PC-9 (cell line): ENCODE results near the gene GPATCH4. TPM values are rescaled to one million over a fixed set of nuclear protein-coding genes. Genes with fewer than 3 reads are reported as not detected.

Source experiments
- BruUV-seq: library from RNA; stranded (reverse); fragments of 400-500 nt; replicated peaks from 2 replicates; lab custom pipeline; 2021; lab: Mats Ljungman, UMichigan
- CTCF ChIA-PET: fragments of 300-600 bp; sonication (Branson Sonifier 250); formaldehyde crosslinking; loops from one replicate; lab custom pipeline; 2022; ENCODE audit warnings: antibody characterized with exemption; lab: Charles Lee
- POLR2A ChIA-PET: fragments of 300-600 bp; sonication (Branson Sonifier 250); formaldehyde crosslinking; loops from one replicate; lab custom pipeline; 2022; ENCODE audit warnings: antibody characterized with exemption; ENCODE audit not compliant: unreplicated experiment; lab: Charles Lee
- DNase-seq, 2 experiments: peaks; one replicate each; pipeline versions ENCODE4 v3.0.0 to v3.0.0-alpha.2; 2015 to 2022; ENCODE audit warnings: mixed read lengths in 1 of 2
- H2AFZ ChIP-seq: fragments of 200-600 bp; sonication (generic); 2 replicates; pipeline ENCODE4 v1.8.1; 2017; ENCODE audit warnings: antibody characterized with exemption
- H3F3A ChIP-seq: fragments of 200-600 bp; sonication (generic); 2 replicates; pipeline ENCODE4 v1.8.1; 2017; ENCODE audit warnings: antibody characterized with exemption, mild to moderate bottlenecking, low read depth; ENCODE audit not compliant: insufficient read depth
- H3K27ac ChIP-seq: fragments of 200-600 bp; sonication (generic); 2 replicates; pipeline ENCODE4 v1.6.1; 2016; ENCODE audit warnings: mixed run types
- H3K27me3 ChIP-seq: fragments of 200-600 bp; sonication (generic); 2 replicates; pipeline ENCODE4 v1.6.1; 2016; ENCODE audit warnings: low read depth, mixed run types; ENCODE audit not compliant: insufficient read depth
- H3K36me3 ChIP-seq: fragments of 200-600 bp; sonication (generic); 2 replicates; pipeline ENCODE4 v1.6.1; 2016; ENCODE audit warnings: low read depth, mixed run types
- H3K4me1 ChIP-seq: fragments of 200-600 bp; sonication (generic); replicated peaks from 2 replicates; pipeline ENCODE4 v1.6.1; 2016; ENCODE audit warnings: mixed run types; ENCODE audit not compliant: insufficient read depth
- H3K4me2 ChIP-seq: fragments of 200-600 bp; sonication (generic); 2 replicates; pipeline ENCODE4 v1.6.1; 2017; ENCODE audit warnings: mixed run types
- H3K4me3 ChIP-seq: fragments of 200-600 bp; sonication (generic); 2 replicates; pipeline ENCODE4 v1.6.1; 2016; ENCODE audit warnings: mixed run types
- H3K79me2 ChIP-seq: fragments of 200-600 bp; sonication (generic); 2 replicates; pipeline ENCODE4 v1.6.1; 2017; ENCODE audit warnings: low read depth, mixed run types
- H3K9me2 ChIP-seq: fragments of 200-600 bp; sonication (generic); 2 replicates; pipeline ENCODE4 v1.8.1; 2017; ENCODE audit warnings: mild to moderate bottlenecking; ENCODE audit not compliant: insufficient read depth
- H3K9me3 ChIP-seq: fragments of 200-600 bp; sonication (generic); 2 replicates; pipeline ENCODE4 v1.8.1; 2016; ENCODE audit warnings: low read depth; ENCODE audit not compliant: insufficient read depth
- H4K20me1 ChIP-seq: fragments of 200-600 bp; sonication (generic); 2 replicates; pipeline ENCODE4 v1.8.1; 2017; ENCODE audit not compliant: insufficient read depth
- CTCF ChIP-seq: fragments of 200-600 bp; sonication (generic); conservative IDR thresholded peaks from 2 replicates; pipeline ENCODE4 v1.6.1; 2017; ENCODE audit warnings: mixed run types, antibody characterized with exemption, mild to moderate bottlenecking, moderate library complexity
- EZH2 ChIP-seq: fragments of 200-600 bp; sonication (generic); IDR thresholded peaks from 2 replicates; pipeline ENCODE4 v1.8.0; 2017; ENCODE audit warnings: antibody characterized with exemption, low read depth
- intact Hi-C: fragments of 100-400 bp; cut with micrococcal nuclease; formaldehyde crosslinking; loops from one replicate; pipeline ENCODE4 v1.10.0; 2022; ENCODE audit not compliant: unreplicated experiment
- total RNA-seq: library from RNA; stranded (reverse); gene quantifications from 2 replicates; pipeline ENCODE4 v1.2.3, GENCODE V29; 2021

GPATCH4 gene
- total RNA-seq, 1 experiment from 2014 or later, result 17.5 TPM

GRCh38 chr1:156591432-156592157, 9.7 kb downstream of the GPATCH4 start, which contains the start of gene NAXE:
Gene NAXE (plus strand): TSS chr1:156591776. CDS start chr1:156591805, 29 bp downstream.
- Histone ChIP-seq H2AFZ (peak within 1 kb of the TSS; percentile 92), H3K4me3 (peak within 1 kb of the TSS; percentile 76), H3K27me3 (no peaks in the 10 kb centered on the region), H3K9me3 (no peaks in the 10 kb centered on the region), H3K79me2 (peaks cover 11% of the 10 kb centered on the region), H3K36me3 (peaks cover 5% of the 10 kb centered on the region; the same call in 1 of the 2 replicates), H3F3A (peaks cover 39% of the 10 kb centered on the region; the same call in 1 of the 2 replicates), H3K4me2 (peak within 1 kb of the TSS; percentile 78), H3K27ac (peak within 1 kb of the TSS; percentile 49), H4K20me1 (no peaks in the 10 kb centered on the region), H3K4me1 (peaks cover 8% of the 10 kb centered on the region), H3K9me2 (no peaks in the 10 kb centered on the region)
- peak in 1 of 2 experiments; percentile 80 for DNase-seq
- no TSS peak for BruUV-seq
- TF ChIP-seq EZH2, result no peak
- TF ChIP-seq CTCF, result no peak
- intact Hi-C loops, result no loop called here
- POLR2A ChIA-PET, result interaction anchor here (0.5 to 1.0 kb wide), 6 partner anchors 9 to 543 kb away, joined by 3 to 7 read pairs (median 4); partner anchors contain the start of gene MEF2D
- CTCF ChIA-PET, result interaction anchor here (0.8 kb wide), 1 partner anchor 9 kb away, joined by 3 read pairs; no protein-coding TSS in a partner anchor

GRCh38 chr1:156591181-156591431, 10.2 kb downstream of the GPATCH4 start:
- no peak for DNase-seq
- Histone ChIP-seq H3K9me3 (no peaks in the 10 kb centered on the region), H3K4me1 (peaks cover 8% of the 10 kb centered on the region), H4K20me1 (no peaks in the 10 kb centered on the region), H3K27me3 (no peaks in the 10 kb centered on the region), H3K79me2 (peaks cover 11% of the 10 kb centered on the region), H3K4me3 (peak overlapping the region; percentile 76), H3F3A (peaks cover 39% of the 10 kb centered on the region; the same call in 1 of the 2 replicates), H3K4me2 (peak overlapping the region; percentile 78), H3K27ac (peak overlapping the region; percentile 49), H3K36me3 (peaks cover 5% of the 10 kb centered on the region; the same call in 1 of the 2 replicates), H2AFZ (peak overlapping the region; percentile 92), H3K9me2 (no peaks in the 10 kb centered on the region)
- BruUV-seq, result TSS peak; percentile 44
- POLR2A ChIA-PET, result interaction anchor here (0.6 to 1.0 kb wide), 4 partner anchors 9 to 139 kb away, joined by 3 to 7 read pairs (median 4); partner anchors contain the start of gene MEF2D
- TF ChIP-seq CTCF (no peak), EZH2 (no peak)
- intact Hi-C loops, result no loop called here
- CTCF ChIA-PET, result interaction anchor here (0.6 to 0.8 kb wide), 2 partner anchors 9 to 232 kb away, joined by 3 to 7 read pairs; no protein-coding TSS in a partner anchor

- CTCF ChIA-PET, result interaction anchor here (0.6 to 0.8 kb wide), 2 partner anchors 8 to 232 kb away, joined by 3 to 7 read pairs; no protein-coding TSS in a partner anchor
- BruUV-seq, result no TSS peak
- H4K20me1 ChIP-seq, result no peaks in the 10 kb centered on the region
- H3K9me3 ChIP-seq, result no peaks in the 10 kb centered on the region
- TF ChIP-seq EZH2 (no peak), CTCF (no peak)
- H3K27ac ChIP-seq, result peak overlapping the region; percentile 49
- POLR2A ChIA-PET, result interaction anchor here (0.6 to 1.0 kb wide), 2 partner anchors 90 to 133 kb away, joined by 5 to 7 read pairs; partner anchors contain the start of gene MEF2D
- H3K4me2 ChIP-seq, result peak overlapping the region; percentile 78
- peaks cover 34% of the 10 kb centered on the region; the same call in 1 of the 2 replicates for H3F3A ChIP-seq
- H3K36me3 ChIP-seq, result peaks cover 3% of the 10 kb centered on the region; the same call in 1 of the 2 replicates
- H3K4me1 ChIP-seq, result peaks cover 8% of the 10 kb centered on the region
- H2AFZ ChIP-seq, result peak overlapping the region; percentile 92
- H3K27me3 ChIP-seq, result no peaks in the 10 kb centered on the region
- peaks cover 11% of the 10 kb centered on the region for H3K79me2 ChIP-seq
- intact Hi-C loops, result no loop called here
- no peaks in the 10 kb centered on the region for H3K9me2 ChIP-seq
- peak overlapping the region; percentile 76 for H3K4me3 ChIP-seq
- no peak for DNase-seq
These were observed 10.7 kb downstream of the GPATCH4 start for GRCh38 chr1:156590326-156591180.
